ENCODE results near the gene PRTFDC1. TPM values are rescaled to one million over a fixed set of nuclear protein-coding genes. Genes with fewer than 3 reads are reported as not detected.

PRTFDC1 gene
- total and polyA plus RNA-seq, 2 of the 8 experiments (the other 6 are each of a cell fraction or from before 2014, with no cell fraction given): 5.9 to 6.6 TPM

GRCh38 chr10:24958721-24959381 lies 6.4 kb upstream of the PRTFDC1 start:
- Histone ChIP-seq H3K23ac (ENCODE audit: insufficient read length) (no peak overlapping the region), H2BK20ac (ENCODE audit: low read length) (no peak overlapping the region), H4K8ac (ENCODE audit: extremely low read depth, insufficient read depth, low read length) (no peak overlapping the region), H3K14ac (ENCODE audit: insufficient read length) (no peak overlapping the region), H2BK15ac (ENCODE audit: low read length) (no peak overlapping the region), H3K79me2 (ENCODE audit: control insufficient read depth in 1 of 2, insufficient read depth in 2 of 2, low read length in 2 of 2) (no peaks in the 10 kb centered on the region), H3K27me3 (replicated peaks in 1 of 4; ENCODE audit: control insufficient read depth in 3 of 4, extremely low read depth in 1 of 4, insufficient read depth in 3 of 4, low read length in 3 of 4) (no peaks in the 10 kb centered on the region), H4K20me1 (replicated peaks in 1 of 2; ENCODE audit: control insufficient read depth in 1 of 2, insufficient read depth in 2 of 2, low read length in 2 of 2) (no peaks in the 10 kb centered on the region), H3K27ac (ENCODE audit: low read depth, low read length) (no peak overlapping the region), H2AFZ (ENCODE audit: low read length) (no peak overlapping the region), H3K4ac (replicated peaks; ENCODE audit: insufficient read length, low read depth, low read length) (no peak overlapping the region), H3K36me3 (ENCODE audit: control insufficient read depth in 2 of 4, insufficient read depth in 4 of 4, low read length in 3 of 4) (no peaks in the 10 kb centered on the region), H3K79me1 (ENCODE audit: low read depth, low read length) (no peaks in the 10 kb centered on the region), H3K56ac (replicated peaks; ENCODE audit: insufficient read length, low read depth, low read length) (no peak overlapping the region), H3K4me1 (replicated peaks in 1 of 4; ENCODE audit: control insufficient read depth in 3 of 4, insufficient read depth in 4 of 4, low read length in 3 of 4) (peaks cover under 1 to 6% (median 3%) of the 10 kb centered on the region in 4 experiments; a peak in 4 of 7 replicates), H2AK5ac (ENCODE audit: low read depth, low read length) (no peak overlapping the region), H4K91ac (replicated peaks; ENCODE audit: insufficient read length, low read length) (no peak overlapping the region), H2BK12ac (ENCODE audit: low read depth, low read length) (no peak overlapping the region), H3K18ac (ENCODE audit: extremely low read depth, low read length) (no peak overlapping the region), H3K23me2 (ENCODE audit: low read depth, low read length) (no peaks in the 10 kb centered on the region), H3K9me3 (ENCODE audit: insufficient read depth in 2 of 2, low read depth in 1 of 2, low read length in 1 of 2) (no peaks in the 10 kb centered on the region), H2BK120ac (replicated peaks; ENCODE audit: low read depth, low read length) (no peak overlapping the region), H4K5ac (ENCODE audit: insufficient read length, low read depth, low read length) (no peak overlapping the region), H3K9ac (replicated peaks in 1 of 4; ENCODE audit: extremely low read depth in 1 of 4, low read depth in 3 of 4, low read length in 3 of 4) (no peak overlapping the region), H3K4me3 (ENCODE audit: extremely low read depth in 1 of 4, insufficient read depth in 2 of 4, low read depth in 3 of 4, low read length in 4 of 4) (no peak overlapping the region), H3K4me2 (ENCODE audit: insufficient read depth in 1 of 2, low read depth in 2 of 2, low read length in 2 of 2) (no peak overlapping the region), H2BK5ac (ENCODE audit: low read depth, low read length) (no peak overlapping the region)
- POLR2A ChIA-PET (ENCODE audit: partially characterized antibody): interaction anchor here (0.9 kb wide), 1 partner anchor 13 kb away, joined by 4 read pairs; no protein-coding TSS in a partner anchor
- DNase-seq (ENCODE audit: low read depth in 1 of 2, low spot score in 2 of 2) (no peak), FAIRE-seq (no peak)
- CTCF ChIA-PET (ENCODE audit: partially characterized antibody): interaction anchor here (0.8 to 1.4 kb wide), 2 partner anchors 14 to 316 kb away, joined by 3 read pairs; no protein-coding TSS in a partner anchor
- 89% methylated on average over 5 of the region's 5 CpGs; no CpG with 5 or more reads in 1 of the 2 experiments for WGBS, 2 experiments (ENCODE audit: extremely low coverage in 1 of 2, insufficient coverage in 1 of 2, insufficient read length in 1 of 2, insufficient replicate concordance in 2 of 2, low coverage in 1 of 2, low lambda C conversion rate in 2 of 2, missing lambda C conversion rate in 1 of 2)
- no peak for TF ChIP-seq TCF12 (IDR thresholded peaks at IDR 0.05; ENCODE audit: low read depth, low read length)
- TF ChIP-seq POLR2A (IDR thresholded peaks at IDR 0.05; ENCODE audit: control extremely low read depth in 1 of 2, low read depth in 2 of 2, low read length in 2 of 2): no peak
- no peak for TF ChIP-seq ATF2 (IDR thresholded peaks at IDR 0.05; ENCODE audit: low read length)
- TF ChIP-seq YY1 (IDR thresholded peaks at IDR 0.05; ENCODE audit: low read depth, low read length): no peak
- TF ChIP-seq CHD1 (IDR thresholded peaks at IDR 0.05; ENCODE audit: low read depth, low read length): no peak
- TF ChIP-seq NRF1 (IDR thresholded peaks at IDR 0.05; ENCODE audit: low read depth, low read length): no peak
- TF ChIP-seq RBBP5 (IDR thresholded peaks at IDR 0.05; ENCODE audit: borderline replicate concordance, low read depth, low read length): no peak
- no peak for TF ChIP-seq HDAC6 (IDR thresholded peaks at IDR 0.05; ENCODE audit: low read depth, low read length)
- no peak for TF ChIP-seq RXRA (IDR thresholded peaks at IDR 0.05; ENCODE audit: insufficient read depth, low read depth, low read length)
- no peak for TF ChIP-seq TEAD4 (IDR thresholded peaks at IDR 0.05; ENCODE audit: low read depth, low read length)
- TF ChIP-seq SRF (IDR thresholded peaks at IDR 0.05; ENCODE audit: low read depth, low read length): no peak
- no peak for TF ChIP-seq JUN (IDR thresholded peaks at IDR 0.05; ENCODE audit: low read depth, low read length)

Measured in H1 (cell line).